Duodenal mucosa (tissue), 2 donors: ENCODE measurements around the gene TCEA3.
A peak's percentile ranks its signal among the peaks of the same experiment; 100 is the strongest.

Source experiments
- H3K27ac ChIP-seq: one replicate; pipeline ENCODE4 v1.7.0; 2013; ENCODE audit warnings: low read depth, low read length
- H3K27me3 ChIP-seq, 2 donors: one replicate each; pipeline ENCODE4 v1.7.0; 2013; ENCODE audit warnings: low read length in 2 of 2, control low read depth in 1 of 2; ENCODE audit not compliant: insufficient read depth in 2 of 2, control insufficient read depth in 1 of 2
- H3K36me3 ChIP-seq, 2 donors: one replicate each; pipeline ENCODE4 v1.7.0; 2013; ENCODE audit warnings: low read length in 2 of 2, control low read depth in 1 of 2; ENCODE audit not compliant: insufficient read depth in 2 of 2, control insufficient read depth in 1 of 2
- H3K4me1 ChIP-seq, 2 donors: one replicate each; pipeline ENCODE4 v1.7.0; 2013; ENCODE audit warnings: low read length in 2 of 2, control low read depth in 1 of 2; ENCODE audit not compliant: insufficient read depth in 2 of 2, control insufficient read depth in 1 of 2
- H3K4me3 ChIP-seq, 2 donors: one replicate each; pipeline ENCODE4 v1.7.0; 2013; ENCODE audit warnings: low read length in 2 of 2, low read depth in 1 of 2
- H3K9ac ChIP-seq, 2 donors: one replicate each; pipeline ENCODE4 v1.7.0; 2013; ENCODE audit warnings: low read length in 2 of 2, low read depth in 1 of 2
- H3K9me3 ChIP-seq, 2 donors: one replicate each; pipeline ENCODE4 v1.7.0; 2013; ENCODE audit warnings: low read length in 2 of 2, control low read depth in 1 of 2; ENCODE audit not compliant: control insufficient read depth in 1 of 2

TCEA3 gene

DNA sequence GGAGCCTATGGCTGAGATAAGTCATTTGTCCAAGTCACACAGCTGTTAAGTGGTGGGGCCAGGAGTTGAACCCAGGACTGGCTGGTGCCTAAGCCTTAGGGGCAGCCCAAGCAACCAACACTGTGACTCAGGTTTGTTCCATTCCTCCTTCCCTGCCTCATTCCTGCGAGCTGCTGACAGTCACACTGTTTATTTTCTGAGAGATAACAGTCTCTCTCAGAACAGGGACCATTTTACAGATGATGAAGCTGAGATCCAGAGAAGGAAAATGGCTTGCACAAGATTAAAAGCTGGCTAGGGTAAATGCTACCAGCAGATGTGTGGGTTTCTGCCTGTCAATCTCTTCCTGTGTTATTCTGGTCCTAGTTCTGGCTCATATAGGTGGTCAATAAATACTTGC, 24.3 kb upstream of the TCEA3 start:
- Histone ChIP-seq H3K36me3 (no peaks in the 10 kb centered on the region), H3K4me3 (no peak overlapping the region), H3K27ac (no peak overlapping the region), H3K4me1 (peaks cover 20 to 27% of the 10 kb centered on the region in 2 donors), H3K27me3 (no peaks in the 10 kb centered on the region), H3K9ac (no peak overlapping the region), H3K9me3 (no peaks in the 10 kb centered on the region)

- H3K4me3 ChIP-seq: no peak overlapping the region
- H3K27ac ChIP-seq: no peak overlapping the region
- H3K9ac ChIP-seq: no peak overlapping the region
- H3K4me1 ChIP-seq: peaks cover 12 to 17% of the 10 kb centered on the region in 2 donors
- no peaks in the 10 kb centered on the region for H3K27me3 ChIP-seq
- H3K36me3 ChIP-seq: no peaks in the 10 kb centered on the region
- no peaks in the 10 kb centered on the region for H3K9me3 ChIP-seq
Observed at GRCh38 chr1:23446661-23447310, 22.2 kb upstream of the TCEA3 start.

- no peak overlapping the region for H3K27ac ChIP-seq
- H3K4me1 ChIP-seq: peaks cover 0 to under 1% of the 10 kb centered on the region in 2 donors
- H3K4me3 ChIP-seq: no peak overlapping the region
- no peaks in the 10 kb centered on the region for H3K9me3 ChIP-seq
- H3K9ac ChIP-seq: no peak overlapping the region
- no peaks in the 10 kb centered on the region for H3K27me3 ChIP-seq
- no peaks in the 10 kb centered on the region for H3K36me3 ChIP-seq
Observed at GRCh38 chr1:23444596-23445390, 20.2 kb upstream of the TCEA3 start.

- no peak overlapping the region for H3K4me3 ChIP-seq
- H3K9me3 ChIP-seq: no peaks in the 10 kb centered on the region
- no peak overlapping the region for H3K27ac ChIP-seq
- H3K9ac ChIP-seq: no peak overlapping the region
- no peaks in the 10 kb centered on the region for H3K4me1 ChIP-seq
- H3K27me3 ChIP-seq: no peaks in the 10 kb centered on the region
- no peaks in the 10 kb centered on the region for H3K36me3 ChIP-seq
Observed at GRCh38 chr1:23444104-23444533, 19.6 kb upstream of the TCEA3 start.

DNA sequence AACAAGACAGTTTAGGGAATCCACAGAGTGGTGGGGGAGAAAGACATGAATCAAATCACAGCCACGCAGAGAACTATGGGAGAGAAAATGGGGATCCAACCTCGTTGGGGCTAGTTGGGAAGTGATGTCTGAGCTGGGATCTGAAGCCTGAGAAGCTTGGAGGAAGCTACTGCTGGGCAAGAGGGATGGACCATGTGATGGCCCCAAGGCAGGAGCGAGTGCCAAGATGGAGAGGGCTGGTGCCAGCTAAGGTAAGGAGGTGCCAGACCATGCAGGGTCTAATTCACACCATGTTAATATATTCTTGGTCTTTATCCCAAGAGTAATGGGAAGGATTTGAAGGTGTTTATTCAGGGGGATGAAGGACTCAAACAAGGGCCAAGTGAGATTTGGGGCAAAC, 18.2 kb upstream of the TCEA3 start:
- no peaks in the 10 kb centered on the region for H3K36me3 ChIP-seq
- H3K27me3 ChIP-seq: no peaks in the 10 kb centered on the region
- H3K9me3 ChIP-seq: no peaks in the 10 kb centered on the region
- no peak overlapping the region for H3K9ac ChIP-seq
- H3K4me1 ChIP-seq: no peaks in the 10 kb centered on the region
- H3K4me3 ChIP-seq: no peak overlapping the region
- H3K27ac ChIP-seq: no peak overlapping the region

DNA sequence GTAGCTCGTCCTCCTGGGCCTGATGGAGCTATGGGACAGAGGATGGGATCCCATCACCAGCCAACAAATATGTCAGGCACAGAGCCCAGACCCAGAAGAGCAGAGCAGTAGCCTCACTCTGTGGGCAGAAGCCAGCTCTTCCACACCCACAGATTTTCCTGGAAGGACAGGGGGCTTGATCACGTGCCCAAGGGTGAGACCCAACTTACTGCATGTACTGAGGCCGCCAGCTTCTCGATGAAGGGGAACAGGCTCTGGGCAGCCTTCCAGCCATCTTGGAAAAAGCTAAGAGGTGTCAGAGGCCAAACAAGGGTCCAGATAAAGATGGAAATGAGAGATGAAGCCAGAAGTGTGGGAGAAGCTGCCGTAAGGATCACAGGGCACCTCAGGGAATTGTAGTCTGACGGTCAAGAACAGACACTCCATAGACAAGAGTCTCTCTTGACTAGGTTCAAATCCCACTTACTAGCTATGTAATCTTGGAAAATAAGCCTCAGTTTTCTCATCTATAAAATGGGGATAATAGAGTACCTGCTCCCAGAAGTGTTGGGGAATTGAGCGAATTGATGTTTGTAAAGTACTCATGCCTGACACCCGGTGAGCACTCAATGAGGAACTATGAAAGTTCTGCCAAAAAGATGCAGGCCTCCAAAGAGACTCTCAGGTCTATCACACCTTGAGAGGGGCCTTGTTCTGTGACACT, 17.0 kb upstream of the TCEA3 start:
- Histone ChIP-seq H3K4me3 (no peak overlapping the region), H3K36me3 (no peaks in the 10 kb centered on the region), H3K27ac (no peak overlapping the region), H3K27me3 (no peaks in the 10 kb centered on the region), H3K9me3 (no peaks in the 10 kb centered on the region), H3K4me1 (peaks cover 0 to under 1% of the 10 kb centered on the region in 2 donors), H3K9ac (no peak overlapping the region)

DNA sequence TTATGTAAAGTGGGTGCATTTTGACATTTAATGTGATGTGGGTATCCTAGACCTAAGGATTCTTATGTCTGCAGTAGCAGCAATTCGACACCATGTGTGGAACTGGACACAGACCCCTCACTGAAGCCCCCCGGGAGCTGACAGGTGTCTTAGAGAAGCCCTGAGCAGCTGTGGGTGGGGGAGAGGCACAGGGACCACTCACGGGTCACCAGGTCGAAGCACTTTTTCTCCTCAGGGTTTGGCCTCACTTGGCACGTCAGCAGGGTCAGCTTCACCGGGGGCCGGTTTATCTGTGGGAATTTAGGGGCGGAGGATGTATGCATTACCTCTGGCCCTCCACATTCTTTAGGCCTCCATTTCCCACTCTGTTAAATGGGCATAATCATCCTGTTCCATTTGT, 14.0 kb upstream of the TCEA3 start:
- no peak overlapping the region for H3K9ac ChIP-seq
- H3K27me3 ChIP-seq: no peaks in the 10 kb centered on the region
- no peak overlapping the region for H3K4me3 ChIP-seq
- no peak overlapping the region for H3K27ac ChIP-seq
- peaks cover 9 to 11% of the 10 kb centered on the region in 2 donors for H3K4me1 ChIP-seq
- H3K36me3 ChIP-seq: no peaks in the 10 kb centered on the region
- no peaks in the 10 kb centered on the region for H3K9me3 ChIP-seq

DNA sequence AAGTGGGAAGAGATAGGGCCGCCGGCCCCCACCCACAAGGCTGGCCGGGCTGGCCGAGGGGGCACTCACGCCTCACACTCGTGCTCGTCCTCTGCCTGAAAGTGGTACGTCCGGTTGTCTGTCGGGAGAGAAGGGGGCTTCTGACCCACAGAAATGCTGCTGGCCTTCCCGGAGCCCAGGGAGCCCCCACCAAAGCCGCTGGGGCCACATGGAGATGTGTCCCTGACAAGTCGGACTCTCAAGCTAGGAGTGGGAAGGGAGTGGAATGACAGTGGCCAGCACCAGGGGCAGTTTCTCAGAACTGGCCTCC, 12.8 kb upstream of the TCEA3 start:
- no peaks in the 10 kb centered on the region for H3K9me3 ChIP-seq
- peaks cover 9 to 11% of the 10 kb centered on the region in 2 donors for H3K4me1 ChIP-seq
- no peak overlapping the region for H3K4me3 ChIP-seq
- no peak overlapping the region for H3K9ac ChIP-seq
- H3K36me3 ChIP-seq: no peaks in the 10 kb centered on the region
- H3K27ac ChIP-seq: no peak overlapping the region
- H3K27me3 ChIP-seq: no peaks in the 10 kb centered on the region

GRCh38 chr1:23436520-23437354, 12.2 kb upstream of the TCEA3 start:
- Histone ChIP-seq H3K27me3 (no peaks in the 10 kb centered on the region), H3K4me1 (peaks cover 9 to 11% of the 10 kb centered on the region in 2 donors), H3K9me3 (no peaks in the 10 kb centered on the region), H3K9ac (no peak overlapping the region), H3K27ac (no peak overlapping the region), H3K4me3 (peak overlapping the region; percentile 35 to 40), H3K36me3 (no peaks in the 10 kb centered on the region)
